AG09319 (cell line): ENCODE results near the gene CCL21.

ENCODE experiments used
- DNase-seq: peaks from one replicate; pipeline ENCODE4 v3.0.0-alpha.2; 2010; ENCODE audit warnings: low read depth; ENCODE audit errors: extremely low read depth
- CTCF ChIP-seq: IDR thresholded peaks from 2 replicates; pipeline ENCODE4 v1.5.1; 2011; ENCODE audit warnings: low read depth, mild to moderate bottlenecking, inconsistent platforms, low read length, moderate library complexity

CCL21 gene

GRCh38 chr9:34701769-34702736 is 7.9 kb downstream of the CCL21 start:
- peak; percentile 87 for DNase-seq

GRCh38 chr9:34701023-34701768 is 8.7 kb downstream of the CCL21 start:
- DNase-seq = no peak
- peak; percentile 87 for TF ChIP-seq CTCF

More at GRCh38 chr9:34701769-34702736, 7.9 kb downstream of the CCL21 start:
- TF ChIP-seq CTCF = no peak; the same call in none of the 2 replicates

GRCh38 chr9:34694811-34695210 is 15.1 kb downstream of the CCL21 start:
- no peak for DNase-seq
- TF ChIP-seq CTCF = no peak

- TF ChIP-seq CTCF = no peak
- DNase-seq = no peak
Measured at GRCh38 chr9:34693560-34693959, 16.4 kb downstream of the CCL21 start.

GRCh38 chr9:34691936-34692315 is 18.0 kb downstream of the CCL21 start:
- TF ChIP-seq CTCF = no peak
- DNase-seq = no peak

GRCh38 chr9:34690983-34691935 is 18.7 kb downstream of the CCL21 start, which contains the start of gene CCL19:
CCL19 (minus strand) TSS chr9:34691276; CDS start chr9:34691139, 137 bp downstream.
- no peak for DNase-seq
- no peak for TF ChIP-seq CTCF
